Measurements from ENCODE around the gene HIGD1C. TPM values are rescaled to one million over a fixed set of nuclear protein-coding genes. Genes with fewer than 3 reads are reported as not detected.
A peak's percentile ranks its signal among the peaks of the same experiment; 100 is the strongest.

The HIGD1C gene
- total RNA-seq, 1 experiment from 2014 or later: not detected

DNA sequence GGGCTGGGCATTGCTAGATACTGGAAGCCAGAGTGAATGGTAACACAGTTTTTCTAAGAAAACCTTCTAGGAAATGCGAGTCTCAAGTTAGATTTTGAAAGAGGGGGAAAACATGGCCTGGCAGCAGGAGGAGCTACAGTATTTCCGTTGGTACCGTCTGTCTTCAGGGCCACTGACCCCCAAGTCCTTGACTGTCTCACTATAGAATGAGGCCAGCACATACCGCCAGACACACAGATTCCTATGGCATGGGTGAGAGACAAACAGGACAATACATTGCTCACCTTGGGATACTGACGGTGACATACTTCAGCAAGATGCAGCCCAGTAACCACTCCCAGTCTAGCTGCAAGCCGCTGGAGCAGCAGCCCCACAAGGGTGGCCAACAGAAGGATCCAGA, 52.2 kb downstream of the HIGD1C start:
- no peaks in the 10 kb centered on the region for H3K9me3 Mint-ChIP-seq
- 0 out of 3 replicates have a peak, but pooled peaks have one; percentile 20 for TF ChIP-seq CTCF (conservative IDR thresholded peaks at IDR 0.05)

More for the DNA sequence above, 52.2 kb downstream of the HIGD1C start:
- H3K4ac ChIP-seq (ENCODE audit: low read depth, low read length): no peak overlapping the region
- H2BK20ac ChIP-seq (ENCODE audit: low read depth, low read length, poor library complexity, severe bottlenecking): no peak overlapping the region
- H2AK5ac ChIP-seq (ENCODE audit: insufficient read length, low read length): no peak overlapping the region
- no peak overlapping the region for H3K23ac ChIP-seq (ENCODE audit: insufficient read length, low read depth, low read length)
- H4K91ac ChIP-seq (ENCODE audit: insufficient read length, low read depth, low read length): no peak overlapping the region
- H3K79me2 ChIP-seq (ENCODE audit: insufficient read depth, low read length): no peaks in the 10 kb centered on the region
- no peak overlapping the region for H3K4me2 ChIP-seq (ENCODE audit: insufficient read depth, insufficient read length, low read length)
- no peaks in the 10 kb centered on the region for H4K20me1 ChIP-seq (ENCODE audit: control insufficient read depth, insufficient read depth, insufficient read length)
- H3K4me1 Mint-ChIP-seq: peaks cover 27 to 34% of the 10 kb centered on the region in 2 experiments
- no peaks in the 10 kb centered on the region for H3K23me2 ChIP-seq (ENCODE audit: insufficient read length, low read depth, low read length, poor library complexity, severe bottlenecking)
- WGBS (ENCODE audit: extremely low coverage, insufficient read length, low lambda C conversion rate): no CpG with 5 or more reads among the region's 6 CpGs
- no peak overlapping the region for H3K9ac ChIP-seq (ENCODE audit: extremely low read depth, insufficient read length, low read length)
- peaks cover 3% of the 10 kb centered on the region; the same call in 1 of the 2 replicates for H3K4me1 ChIP-seq (ENCODE audit: insufficient read depth, low read length)
- no peak overlapping the region for H3K56ac ChIP-seq (ENCODE audit: insufficient read length, low read depth, low read length)
- no peak overlapping the region for H3T11ph ChIP-seq (ENCODE audit: low read length)
- no peaks in the 10 kb centered on the region for H3K79me1 ChIP-seq (ENCODE audit: insufficient read depth, low read depth, low read length, poor library complexity, severe bottlenecking)
- no peak for DNase-seq
- no peak overlapping the region for H2BK15ac ChIP-seq (ENCODE audit: low read depth, low read length)
- H3K27ac Mint-ChIP-seq: peak overlapping the region in 2 of 3 experiments; percentile 85 to 97; a peak in 4 of 7 replicates
- no peak overlapping the region for H3K27ac ChIP-seq (ENCODE audit: insufficient read length, low read depth, low read length)
- no peak overlapping the region for H3K4me3 Mint-ChIP-seq
- H4K5ac ChIP-seq (ENCODE audit: insufficient read length, low read depth, low read length): no peak overlapping the region
- no peak overlapping the region for H3K14ac ChIP-seq (ENCODE audit: insufficient read depth, low read length)
- H2BK12ac ChIP-seq (ENCODE audit: insufficient read length, low read depth, low read length): no peak overlapping the region
- no peaks in the 10 kb centered on the region for H3K27me3 Mint-ChIP-seq (ENCODE audit: low read depth)
- H2BK120ac ChIP-seq (ENCODE audit: low read depth, low read length, poor library complexity, severe bottlenecking): no peak overlapping the region
- no peaks in the 10 kb centered on the region for H3K27me3 ChIP-seq (ENCODE audit: insufficient read depth, low read length)
- no peak overlapping the region for H2BK5ac ChIP-seq (ENCODE audit: insufficient read length, low read length)
- no peak overlapping the region for H3K18ac ChIP-seq (ENCODE audit: insufficient read length, low read depth, low read length)
- H4K8ac ChIP-seq (replicated peaks; ENCODE audit: insufficient read length, low read depth, low read length): no peak overlapping the region
- no peaks in the 10 kb centered on the region for H3K9me3 ChIP-seq (ENCODE audit: control insufficient read depth, low read depth, low read length)
- H2AFZ ChIP-seq (ENCODE audit: low read length): no peak overlapping the region
- H3K36me3 Mint-ChIP-seq (ENCODE audit: insufficient read depth in 1 of 3, low read depth in 3 of 3): peaks cover 35 to 69% (median 57%) of the 10 kb centered on the region in 3 experiments

Measured in H9 (cell line).